SH-SY5Y (cell line): ENCODE measurements around the gene RSPH1.

ENCODE experiments used
- GATA2 ChIP-seq: IDR thresholded peaks from 2 replicates; pipeline ENCODE4 v1.6.1; 2011; ENCODE audit warnings: mild to moderate bottlenecking, low read depth, low read length
- GATA3 ChIP-seq: IDR thresholded peaks from 2 replicates; pipeline ENCODE4 v1.6.1; 2011; ENCODE audit warnings: low read depth, mild to moderate bottlenecking, low read length, moderate library complexity

DNA sequence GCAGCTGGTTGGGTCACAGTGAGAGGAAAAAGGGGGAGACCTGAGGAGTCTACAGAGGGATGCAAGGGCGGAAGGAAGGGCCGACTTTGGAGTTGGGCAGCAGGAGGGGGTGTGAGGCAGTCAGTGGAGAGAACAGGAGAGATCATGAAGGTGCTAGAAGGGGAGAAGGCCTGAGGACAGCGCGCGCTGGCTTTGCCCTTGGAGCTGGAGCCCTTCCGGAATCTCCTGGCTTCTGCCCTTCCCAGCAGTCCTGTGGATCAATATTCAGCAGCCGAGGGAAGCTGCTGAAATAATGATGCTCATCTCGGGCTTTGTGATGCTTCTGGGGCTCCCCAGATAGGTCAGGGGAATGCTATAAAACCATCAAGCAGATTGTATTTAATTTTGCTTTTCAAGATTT is 44.4 kb upstream of the RSPH1 start:
- TF ChIP-seq GATA2: no peak
- no peak for TF ChIP-seq GATA3
